ENCODE measurements around the gene CDH5. TPM values are rescaled to one million over a fixed set of nuclear protein-coding genes. Genes with fewer than 3 reads are reported as not detected.
A peak's percentile ranks its signal among the peaks of the same experiment; 100 is the strongest.

CDH5 gene
- total RNA-seq, 4 donors from 2014 or later = 31.2 to 126 (median 70.6) TPM

DNA sequence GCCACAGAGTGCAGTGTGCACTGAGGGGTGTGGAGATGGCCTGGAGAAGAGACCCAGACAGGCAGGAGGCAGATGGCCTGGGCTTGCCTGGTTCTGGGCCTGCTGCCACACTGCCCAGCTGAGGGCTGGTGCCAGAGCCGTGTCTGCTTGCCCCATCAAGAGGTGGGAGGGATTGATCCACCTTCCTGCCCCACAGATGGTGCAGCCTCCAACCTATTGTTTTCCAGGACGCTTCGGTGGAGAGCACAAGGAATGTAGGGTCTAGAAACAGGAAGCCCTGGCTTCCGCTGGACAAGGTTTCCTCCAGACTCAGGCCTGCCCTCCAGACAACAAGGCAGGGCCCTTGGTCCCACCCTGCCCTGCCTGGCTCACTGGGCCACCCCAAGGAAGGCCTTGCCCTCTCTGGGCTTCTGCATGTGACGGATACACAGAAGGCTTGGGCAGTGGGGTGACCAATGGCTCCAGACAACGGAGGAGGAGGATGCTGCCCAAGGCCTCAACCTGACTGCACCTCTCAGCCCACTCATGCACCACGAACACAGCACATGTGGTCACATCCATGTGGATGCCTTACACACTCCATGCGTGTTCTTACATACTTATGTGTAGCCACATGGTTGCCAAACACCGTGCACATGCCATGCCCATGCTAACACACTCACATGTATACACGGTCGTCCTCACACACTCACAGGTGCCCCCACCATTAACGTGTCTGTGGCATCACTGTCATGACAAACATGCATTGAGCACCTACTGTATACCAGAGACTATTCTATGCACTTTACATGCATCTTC lies 6.5 kb upstream of the CDH5 start:
- Histone ChIP-seq H3K9me3 (no peaks in the 10 kb centered on the region), H3K4me1 (no peaks in the 10 kb centered on the region), H3K27me3 (no peaks in the 10 kb centered on the region), H3K36me3 (no peaks in the 10 kb centered on the region), H3K27ac (no peak overlapping the region), H3K4me3 (no peak overlapping the region)
- peak in 1 of 2 donors; percentile 54 for DNase-seq
- intact Hi-C loops (cut with DNase I; ENCODE audit: low total_unique reads) = no loop called here
- no peak for TF ChIP-seq POLR2A (IDR thresholded peaks at IDR 0.05)
- no peak for TF ChIP-seq CTCF (IDR thresholded peaks at IDR 0.05)

- TF ChIP-seq CTCF (IDR thresholded peaks at IDR 0.05) (no peak), POLR2A (IDR thresholded peaks at IDR 0.05) (no peak)
- no peak overlapping the region for H3K4me3 ChIP-seq
- H3K9me3 ChIP-seq = no peaks in the 10 kb centered on the region
- no peak for DNase-seq
- H3K36me3 ChIP-seq = no peaks in the 10 kb centered on the region
- intact Hi-C loops (cut with DNase I; ENCODE audit: low total_unique reads) = no loop called here
- peak overlapping the region; percentile 2 to 37 for H3K27ac ChIP-seq
- H3K27me3 ChIP-seq = no peaks in the 10 kb centered on the region
- no peaks in the 10 kb centered on the region for H3K4me1 ChIP-seq
Measured at GRCh38 chr16:66360624-66361324, 5.7 kb upstream of the CDH5 start.

GRCh38 chr16:66361604-66362135 lies 4.8 kb upstream of the CDH5 start:
- no peak overlapping the region for H3K4me3 ChIP-seq
- no peaks in the 10 kb centered on the region for H3K36me3 ChIP-seq
- no peaks in the 10 kb centered on the region for H3K4me1 ChIP-seq
- no peak for DNase-seq
- no peak overlapping the region for H3K27ac ChIP-seq
- no peaks in the 10 kb centered on the region for H3K27me3 ChIP-seq
- intact Hi-C loops (cut with DNase I; ENCODE audit: low total_unique reads) = no loop called here
- TF ChIP-seq CTCF (IDR thresholded peaks at IDR 0.05) (no peak), POLR2A (IDR thresholded peaks at IDR 0.05) (no peak)
- no peaks in the 10 kb centered on the region for H3K9me3 ChIP-seq

DNA sequence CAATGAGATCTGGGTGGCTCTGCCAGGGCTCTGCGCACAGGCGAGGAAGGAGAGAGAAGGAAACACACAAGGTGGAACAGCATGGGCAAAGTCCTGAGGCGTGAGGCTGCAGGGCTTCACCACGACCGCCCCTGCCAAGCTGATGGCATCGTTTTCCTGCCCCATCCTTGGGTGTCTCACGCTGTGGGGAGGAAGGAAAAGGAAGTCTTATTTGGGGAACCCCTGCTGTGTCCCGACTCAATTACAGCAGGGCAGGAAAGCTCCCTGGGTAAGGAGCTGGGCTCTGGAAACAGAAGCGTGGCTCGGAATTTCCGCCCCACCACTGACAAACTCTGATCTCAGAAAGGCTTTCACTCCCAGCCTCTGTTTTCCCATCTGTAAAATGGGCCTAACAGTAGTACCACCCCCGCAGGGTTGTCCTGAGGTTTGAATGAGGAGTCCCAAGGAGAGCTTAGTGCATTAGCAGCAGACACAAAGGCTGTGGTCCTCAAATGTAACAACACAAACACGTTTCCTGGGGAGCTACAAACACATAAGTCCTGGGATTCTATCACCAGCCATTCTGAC lies 3.2 kb upstream of the CDH5 start:
- TF ChIP-seq POLR2A (IDR thresholded peaks at IDR 0.05) = no peak
- no peak for TF ChIP-seq CTCF (IDR thresholded peaks at IDR 0.05)
- Histone ChIP-seq H3K27me3 (no peaks in the 10 kb centered on the region), H3K4me3 (no peak overlapping the region), H3K9me3 (no peaks in the 10 kb centered on the region), H3K36me3 (no peaks in the 10 kb centered on the region), H3K27ac (peak overlapping the region in 1 of 2 donors; percentile 79), H3K4me1 (no peaks in the 10 kb centered on the region)
- intact Hi-C loops (cut with DNase I; ENCODE audit: low total_unique reads) = no loop called here
- no peak for DNase-seq
